BLaER1 treated with 17β-estradiol and CSF1 and Interleukin-3, amounts not matched to agents 10 nM and 100 nM (cell line): ENCODE measurements around the gene RPL7A.

Experiments used
- H3K27ac ChIP-seq, 11 experiments: shearing (Covaris generic); formaldehyde crosslinking; 2 replicates each; pipeline ENCODE4 v1.8.1; 2022
- H3K27me3 ChIP-seq, 11 experiments: shearing (Covaris generic); formaldehyde crosslinking; 2 replicates each; pipeline ENCODE4 v1.8.1; 2022
- H3K36me3 ChIP-seq, 11 experiments: shearing (Covaris generic); formaldehyde crosslinking; 2 replicates each; pipeline ENCODE4 v1.8.1; 2022
- H3K4me1 ChIP-seq, 10 experiments: shearing (Covaris generic); formaldehyde crosslinking; 2 replicates each; pipeline ENCODE4 v1.8.1; 2022
- H3K4me2 ChIP-seq, 11 experiments: shearing (Covaris generic); formaldehyde crosslinking; 2 replicates each; pipeline ENCODE4 v1.8.1; 2022
- H3K4me3 ChIP-seq, 10 experiments: shearing (Covaris generic); formaldehyde crosslinking; 2 replicates each; pipeline ENCODE4 v1.8.1; 2022
- H3K9ac ChIP-seq, 11 experiments: shearing (Covaris generic); formaldehyde crosslinking; 2 replicates each; pipeline ENCODE4 v1.8.1; 2022
- H3K9me3 ChIP-seq, 11 experiments: shearing (Covaris generic); formaldehyde crosslinking; replicated peaks in 1 of 11; 2 replicates each; pipeline ENCODE4 v1.8.1; 2022
- H4K20me1 ChIP-seq, 11 experiments: shearing (Covaris generic); formaldehyde crosslinking; 2 replicates each; pipeline ENCODE4 v1.8.1; 2022
- Cebpa-rat ChIP-seq, 11 experiments: shearing (Covaris generic); IDR thresholded peaks; 2 replicates each; pipeline ENCODE4 v1.8.1; 2022

The RPL7A gene

DNA sequence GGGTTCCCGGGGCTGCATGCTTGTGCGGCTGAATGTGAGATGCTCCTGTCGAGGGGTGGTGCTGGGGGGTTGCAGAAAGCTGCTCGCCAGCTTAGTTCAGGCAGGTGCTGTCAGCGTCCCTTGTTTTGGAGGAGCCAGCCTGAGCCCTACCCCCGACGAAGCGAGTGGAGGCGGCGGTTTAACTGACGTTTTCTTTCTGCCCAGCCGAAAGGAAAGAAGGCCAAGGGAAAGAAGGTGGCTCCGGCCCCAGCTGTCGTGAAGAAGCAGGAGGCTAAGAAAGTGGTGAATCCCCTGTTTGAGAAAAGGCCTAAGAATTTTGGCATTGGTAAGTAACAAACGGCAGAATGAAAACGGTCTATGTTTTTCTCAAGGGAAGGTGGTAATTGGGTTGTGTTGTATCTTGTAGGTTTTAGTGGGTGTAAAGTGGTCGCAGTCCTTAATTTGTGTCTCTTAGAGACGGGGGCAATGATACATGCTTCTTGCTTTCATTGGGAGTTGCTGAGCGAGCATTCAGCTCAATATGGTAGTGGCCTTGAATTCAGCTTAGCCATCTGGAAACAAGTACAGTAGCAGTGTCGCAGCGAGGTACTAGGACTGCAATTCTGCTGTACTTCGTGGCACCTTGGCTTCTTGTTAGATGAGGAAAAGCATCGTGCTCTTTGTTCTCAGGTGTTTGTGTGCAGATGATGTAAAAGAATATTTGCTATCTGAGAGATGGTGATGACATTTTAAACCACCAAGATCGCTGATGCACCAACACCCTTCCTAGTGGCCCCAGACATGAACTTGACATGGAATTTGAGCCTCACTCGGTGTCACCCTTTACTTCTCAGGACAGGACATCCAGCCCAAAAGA is 928 bp downstream of the RPL7A start:
- H3K36me3 ChIP-seq: peaks cover 69 to 81% (median 75%) of the 10 kb centered on the region in 11 experiments
- peak overlapping the region; percentile 99 to 100 (median 99) for H3K9ac ChIP-seq
- H3K4me3 ChIP-seq: peak overlapping the region; percentile 89 to 99 (median 96)
- H3K27ac ChIP-seq: peak overlapping the region; percentile 93 to 100 (median 98)
- no peak for TF ChIP-seq Cebpa-rat (IDR thresholded peaks at IDR 0.05)
- H3K4me2 ChIP-seq: peak overlapping the region; percentile 86 to 98 (median 96)
- H3K4me1 ChIP-seq: peaks cover 50 to 76% (median 59%) of the 10 kb centered on the region in 10 experiments
- H3K27me3 ChIP-seq: no peaks in the 10 kb centered on the region
- H4K20me1 ChIP-seq: peaks cover 47 to 87% (median 75%) of the 10 kb centered on the region in 11 experiments
- no peaks in the 10 kb centered on the region for H3K9me3 ChIP-seq

DNA sequence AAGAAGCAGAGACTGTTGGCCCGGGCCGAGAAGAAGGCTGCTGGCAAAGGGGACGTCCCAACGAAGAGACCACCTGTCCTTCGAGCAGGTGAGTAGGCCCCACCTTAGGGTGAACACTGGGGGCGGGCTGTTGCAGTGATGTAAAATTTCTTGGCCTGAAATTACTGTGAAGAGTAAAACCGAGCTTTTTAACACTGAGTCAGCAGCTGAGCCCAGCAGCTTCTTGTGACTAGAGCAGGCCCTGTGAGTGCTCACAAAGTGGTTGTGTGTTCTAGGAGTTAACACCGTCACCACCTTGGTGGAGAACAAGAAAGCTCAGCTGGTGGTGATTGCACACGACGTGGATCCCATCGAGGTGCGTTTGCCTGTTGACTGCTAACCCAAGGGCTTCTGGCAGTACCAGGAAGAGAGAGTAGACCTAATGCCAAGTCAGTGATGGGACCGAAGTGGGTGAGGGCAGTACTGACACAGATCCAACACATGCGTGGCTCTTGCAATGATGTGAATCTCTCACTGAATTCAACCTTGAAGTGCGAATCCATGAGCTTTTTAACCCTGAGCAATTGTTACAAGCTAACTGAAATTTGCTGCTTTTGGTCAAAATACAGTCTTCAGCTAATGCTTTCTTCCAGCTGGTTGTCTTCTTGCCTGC is 2.1 kb downstream of the RPL7A start:
- Histone ChIP-seq H3K4me1 (peaks cover 57 to 77% (median 66%) of the 10 kb centered on the region in 10 experiments), H3K9me3 (no peaks in the 10 kb centered on the region), H3K27ac (peak overlapping the region in 9 of 11 experiments; percentile 95 to 100 (median 98); a peak in 15 of 22 replicates), H3K27me3 (no peaks in the 10 kb centered on the region), H4K20me1 (peaks cover 47 to 89% (median 76%) of the 10 kb centered on the region in 11 experiments), H3K9ac (peak overlapping the region; percentile 99 to 100 (median 99)), H3K36me3 (peaks cover 57 to 70% (median 64%) of the 10 kb centered on the region in 11 experiments), H3K4me3 (peak overlapping the region; percentile 89 to 99 (median 96)), H3K4me2 (peak overlapping the region; percentile 86 to 98 (median 96))
- no peak for TF ChIP-seq Cebpa-rat (IDR thresholded peaks at IDR 0.05)

DNA sequence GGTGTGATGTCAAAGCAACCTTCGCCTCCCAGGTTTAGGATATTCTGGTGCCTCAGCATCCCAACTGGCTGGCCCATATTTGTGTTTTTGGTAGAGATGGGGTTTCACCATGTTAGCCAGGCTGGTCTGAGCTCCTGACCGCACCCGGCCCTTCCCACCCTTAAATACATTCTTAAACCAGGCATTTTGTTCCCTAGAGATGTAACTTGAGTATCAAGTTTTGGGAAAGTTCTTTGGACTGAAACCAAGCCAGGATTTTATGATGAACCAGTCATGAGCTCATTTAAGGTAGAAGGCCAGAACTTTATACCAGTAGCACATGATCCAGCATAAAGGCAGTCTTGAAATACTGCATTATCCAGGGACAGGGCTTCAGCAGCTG is 3.5 kb downstream of the RPL7A start:
- no peak for TF ChIP-seq Cebpa-rat (IDR thresholded peaks at IDR 0.05)
- Histone ChIP-seq H3K9me3 (no peaks in the 10 kb centered on the region), H4K20me1 (peaks cover 45 to 78% (median 63%) of the 10 kb centered on the region in 11 experiments), H3K27ac (peak overlapping the region in 4 of 11 experiments; percentile 19 to 95 (median 42); a peak in 4 of 22 replicates), H3K36me3 (peaks cover 44 to 57% (median 52%) of the 10 kb centered on the region in 11 experiments), H3K9ac (peak overlapping the region in 8 of 11 experiments; percentile 16 to 100 (median 99); a peak in 10 of 22 replicates), H3K4me1 (peaks cover 54 to 74% (median 63%) of the 10 kb centered on the region in 10 experiments), H3K27me3 (no peaks in the 10 kb centered on the region), H3K4me3 (no peak overlapping the region), H3K4me2 (peak overlapping the region; percentile 3 to 98 (median 96); a peak in 16 of 22 replicates)

GRCh38 chr9:133351908-133352634 is 4.1 kb downstream of the RPL7A start:
- H3K4me1 ChIP-seq: peaks cover 52 to 74% (median 62%) of the 10 kb centered on the region in 10 experiments
- H3K27ac ChIP-seq: peak overlapping the region in 8 of 11 experiments; percentile 19 to 95 (median 90); a peak in 9 of 22 replicates
- no peak overlapping the region for H3K4me3 ChIP-seq
- H3K9me3 ChIP-seq: no peaks in the 10 kb centered on the region
- peak overlapping the region in 8 of 11 experiments; percentile 16 to 100 (median 99); a peak in 9 of 22 replicates for H3K9ac ChIP-seq
- peaks cover 45 to 78% (median 61%) of the 10 kb centered on the region in 11 experiments for H4K20me1 ChIP-seq
- no peak for TF ChIP-seq Cebpa-rat (IDR thresholded peaks at IDR 0.05)
- H3K36me3 ChIP-seq: peaks cover 44 to 57% (median 52%) of the 10 kb centered on the region in 11 experiments
- H3K27me3 ChIP-seq: no peaks in the 10 kb centered on the region
- peak overlapping the region; percentile 3 to 98 (median 94); a peak in 12 of 22 replicates for H3K4me2 ChIP-seq

- no peak overlapping the region for H3K4me3 ChIP-seq
- peak overlapping the region in 8 of 11 experiments; percentile 28 to 91 (median 62); a peak in 12 of 22 replicates for H3K9ac ChIP-seq
- peak overlapping the region in 10 of 11 experiments; percentile 7 to 95 (median 92); a peak in 15 of 22 replicates for H3K27ac ChIP-seq
- TF ChIP-seq Cebpa-rat (IDR thresholded peaks at IDR 0.05): no peak
- H3K4me2 ChIP-seq: peak overlapping the region in 3 of 11 experiments; percentile 0 to 98 (median 7); a peak in 3 of 22 replicates
- peaks cover 58 to 81% (median 69%) of the 10 kb centered on the region in 10 experiments for H3K4me1 ChIP-seq
- H4K20me1 ChIP-seq: peaks cover 45 to 85% (median 63%) of the 10 kb centered on the region in 11 experiments
- H3K27me3 ChIP-seq: no peaks in the 10 kb centered on the region
- H3K36me3 ChIP-seq: peaks cover 44 to 60% (median 52%) of the 10 kb centered on the region in 11 experiments
- no peaks in the 10 kb centered on the region for H3K9me3 ChIP-seq
Observed at GRCh38 chr9:133352635-133353340, 4.8 kb downstream of the RPL7A start.

GRCh38 chr9:133353548-133353947 is 5.5 kb downstream of the RPL7A start:
- Histone ChIP-seq H3K4me2 (peak overlapping the region in 7 of 11 experiments; percentile 1 to 98 (median 93); a peak in 7 of 22 replicates), H4K20me1 (peaks cover 45 to 89% (median 70%) of the 10 kb centered on the region in 11 experiments), H3K27me3 (no peaks in the 10 kb centered on the region), H3K9me3 (no peaks in the 10 kb centered on the region), H3K4me3 (no peak overlapping the region), H3K27ac (peak overlapping the region in 10 of 11 experiments; percentile 7 to 95 (median 93); a peak in 16 of 22 replicates), H3K36me3 (peaks cover 44 to 66% (median 56%) of the 10 kb centered on the region in 11 experiments), H3K9ac (peak overlapping the region; percentile 39 to 93 (median 90); a peak in 15 of 22 replicates), H3K4me1 (peaks cover 64 to 88% (median 76%) of the 10 kb centered on the region in 10 experiments)
- TF ChIP-seq Cebpa-rat (IDR thresholded peaks at IDR 0.05): no peak

DNA sequence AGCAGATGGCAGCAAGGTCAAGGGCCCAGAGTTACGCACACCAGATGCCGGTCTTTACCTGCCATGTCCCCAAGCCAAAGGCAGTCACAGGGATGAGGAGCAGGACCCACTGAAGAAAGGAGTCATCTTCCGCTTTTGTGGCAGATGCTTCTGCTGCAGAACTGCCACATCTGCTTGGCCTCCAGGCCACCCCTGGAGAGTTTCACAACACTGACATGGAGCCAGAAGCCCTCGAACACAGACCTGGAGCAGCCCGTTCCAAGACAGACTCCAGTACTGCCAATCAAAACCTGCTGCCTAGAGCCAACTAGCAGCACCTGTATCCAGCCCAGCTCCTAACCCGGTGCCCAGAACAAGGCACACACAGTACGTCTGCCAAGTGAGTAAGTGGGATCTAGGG is 6.7 kb downstream of the RPL7A start:
- peaks cover 37 to 66% (median 56%) of the 10 kb centered on the region in 11 experiments for H3K36me3 ChIP-seq
- H3K9me3 ChIP-seq: no peaks in the 10 kb centered on the region
- H3K4me2 ChIP-seq: peak overlapping the region; percentile 88 to 98 (median 94)
- peaks cover 35 to 89% (median 70%) of the 10 kb centered on the region in 11 experiments for H4K20me1 ChIP-seq
- H3K27me3 ChIP-seq: no peaks in the 10 kb centered on the region
- H3K4me3 ChIP-seq: peak overlapping the region in 8 of 10 experiments; percentile 67 to 88 (median 80); a peak in 10 of 20 replicates
- peaks cover 62 to 92% (median 77%) of the 10 kb centered on the region in 10 experiments for H3K4me1 ChIP-seq
- TF ChIP-seq Cebpa-rat (IDR thresholded peaks at IDR 0.05): peak in 8 of 11 experiments; percentile 23 to 75 (median 63); a peak in 10 of 22 replicates
- peak overlapping the region; percentile 85 to 93 (median 90); a peak in 19 of 22 replicates for H3K9ac ChIP-seq
- H3K27ac ChIP-seq: peak overlapping the region in 9 of 11 experiments; percentile 83 to 95 (median 93); a peak in 18 of 22 replicates
